ENCODE results near the gene CCDC192.

Gene CCDC192

DNA sequence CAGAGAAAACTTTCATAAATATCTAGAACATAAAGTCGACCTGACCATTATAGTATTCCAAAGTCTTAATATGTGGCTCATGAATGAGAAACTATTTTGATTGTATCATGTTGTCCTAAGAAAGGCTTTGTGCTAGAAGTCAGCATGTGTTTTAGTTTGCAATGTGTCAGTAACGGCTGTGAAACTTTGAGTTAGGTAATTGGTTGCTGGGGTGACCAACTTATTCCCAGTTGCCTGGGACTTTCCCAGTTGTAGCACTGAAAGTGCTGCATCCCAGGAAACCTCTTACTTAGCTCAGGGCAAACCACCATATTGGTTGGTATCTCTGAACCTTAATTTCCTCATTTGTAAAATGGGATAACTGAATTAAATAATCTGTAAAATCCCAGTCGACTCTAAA, 265.8 kb downstream of the CCDC192 start:
- ChIA-PET CTCF (no interaction called here), POLR2A (no interaction called here)
- TF ChIP-seq FOXA1 (IDR thresholded peaks at IDR 0.05) (no peak), TARDBP (IDR thresholded peaks at IDR 0.05) (no peak), ZNF384 (IDR thresholded peaks at IDR 0.05) (no peak), NFRKB (IDR thresholded peaks at IDR 0.05) (no peak), SP1 (IDR thresholded peaks at IDR 0.05) (no peak), SUZ12 (IDR thresholded peaks at IDR 0.05) (no peak), BHLHE40 (IDR thresholded peaks at IDR 0.05; ENCODE audit: borderline replicate concordance) (no peak), L3MBTL2 (conservative IDR thresholded peaks at IDR 0.05) (no peak), ELF4 (IDR thresholded peaks at IDR 0.05) (no peak), FOXK2 (IDR thresholded peaks at IDR 0.05) (no peak)
- TF ChIP-seq, protein P1, sequence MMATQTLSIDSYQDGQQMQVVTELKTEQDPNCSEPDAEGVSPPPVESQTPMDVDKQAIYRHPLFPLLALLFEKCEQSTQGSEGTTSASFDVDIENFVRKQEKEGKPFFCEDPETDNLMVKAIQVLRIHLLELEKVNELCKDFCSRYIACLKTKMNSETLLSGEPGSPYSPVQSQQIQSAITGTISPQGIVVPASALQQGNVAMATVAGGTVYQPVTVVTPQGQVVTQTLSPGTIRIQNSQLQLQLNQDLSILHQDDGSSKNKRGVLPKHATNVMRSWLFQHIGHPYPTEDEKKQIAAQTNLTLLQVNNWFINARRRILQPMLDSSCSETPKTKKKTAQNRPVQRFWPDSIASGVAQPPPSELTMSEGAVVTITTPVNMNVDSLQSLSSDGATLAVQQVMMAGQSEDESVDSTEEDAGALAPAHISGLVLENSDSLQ (IDR thresholded peaks at IDR 0.05), result no peak
- DNase-seq (ENCODE audit: extremely low spot score), result no peak

DNA sequence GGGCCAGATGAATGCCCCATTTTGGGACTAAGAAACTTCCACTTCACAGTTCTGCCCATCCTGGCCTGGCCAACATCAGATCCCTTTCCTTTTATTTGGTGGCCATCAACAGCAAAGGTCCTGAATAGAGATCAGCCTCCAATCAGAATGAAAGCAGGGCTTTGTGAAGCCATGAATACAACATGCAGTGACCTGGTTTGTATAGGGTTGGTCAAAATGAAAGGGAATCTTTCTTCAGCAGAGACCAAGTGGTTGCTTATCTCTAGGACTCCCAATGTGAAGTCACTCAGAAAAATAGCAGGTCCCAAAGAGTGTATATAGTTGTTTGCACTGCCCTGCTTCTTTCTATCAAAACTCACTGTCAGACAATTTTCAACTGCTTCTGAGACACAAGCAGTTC, 266.5 kb downstream of the CCDC192 start:
- POLR2A ChIA-PET, result no interaction called here
- DNase-seq (ENCODE audit: extremely low spot score), result no peak
- TF ChIP-seq TARDBP (IDR thresholded peaks at IDR 0.05) (no peak), FOXA1 (IDR thresholded peaks at IDR 0.05) (no peak), ZNF384 (IDR thresholded peaks at IDR 0.05) (no peak), BHLHE40 (IDR thresholded peaks at IDR 0.05; ENCODE audit: borderline replicate concordance) (no peak), L3MBTL2 (conservative IDR thresholded peaks at IDR 0.05) (no peak), SP1 (IDR thresholded peaks at IDR 0.05) (no peak), ARNT (IDR thresholded peaks at IDR 0.05) (no peak), FOXM1 (IDR thresholded peaks at IDR 0.05; ENCODE audit: borderline replicate concordance) (no peak), NFRKB (IDR thresholded peaks at IDR 0.05) (no peak), FOXK2 (IDR thresholded peaks at IDR 0.05) (no peak), SUZ12 (IDR thresholded peaks at IDR 0.05) (no peak), CTBP1 (IDR thresholded peaks at IDR 0.05; ENCODE audit: borderline replicate concordance) (no peak), LEF1 (IDR thresholded peaks at IDR 0.05; ENCODE audit: borderline replicate concordance) (no peak), ELF4 (IDR thresholded peaks at IDR 0.05) (no peak), HDGF (IDR thresholded peaks at IDR 0.05; ENCODE audit: borderline replicate concordance) (no peak)
- TF ChIP-seq, protein P1 (IDR thresholded peaks at IDR 0.05), result no peak
- CTCF ChIA-PET, result no interaction called here

DNA sequence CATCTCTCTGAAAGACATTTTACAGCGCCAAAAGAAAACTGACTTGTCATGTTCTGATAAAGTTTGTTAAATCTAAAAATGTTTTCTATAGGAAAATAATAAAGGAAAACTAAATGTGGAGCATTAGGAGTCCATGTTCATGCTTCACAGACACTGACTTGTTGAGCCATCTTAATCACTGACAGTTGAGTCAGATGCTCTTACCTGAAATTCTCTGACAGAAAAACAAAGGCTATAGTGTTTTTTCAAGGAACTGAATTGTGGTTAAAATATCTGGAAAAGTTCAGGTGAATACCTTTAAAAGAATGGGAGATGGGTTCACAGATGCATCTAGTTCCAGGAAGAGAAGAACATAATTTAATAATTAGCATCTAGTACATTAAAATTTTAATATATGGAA, 266.9 kb downstream of the CCDC192 start:
- ChIA-PET POLR2A (no interaction called here), CTCF (no interaction called here)
- no peak for DNase-seq (ENCODE audit: extremely low spot score)
- no peak for TF ChIP-seq NFRKB (IDR thresholded peaks at IDR 0.05)

DNA sequence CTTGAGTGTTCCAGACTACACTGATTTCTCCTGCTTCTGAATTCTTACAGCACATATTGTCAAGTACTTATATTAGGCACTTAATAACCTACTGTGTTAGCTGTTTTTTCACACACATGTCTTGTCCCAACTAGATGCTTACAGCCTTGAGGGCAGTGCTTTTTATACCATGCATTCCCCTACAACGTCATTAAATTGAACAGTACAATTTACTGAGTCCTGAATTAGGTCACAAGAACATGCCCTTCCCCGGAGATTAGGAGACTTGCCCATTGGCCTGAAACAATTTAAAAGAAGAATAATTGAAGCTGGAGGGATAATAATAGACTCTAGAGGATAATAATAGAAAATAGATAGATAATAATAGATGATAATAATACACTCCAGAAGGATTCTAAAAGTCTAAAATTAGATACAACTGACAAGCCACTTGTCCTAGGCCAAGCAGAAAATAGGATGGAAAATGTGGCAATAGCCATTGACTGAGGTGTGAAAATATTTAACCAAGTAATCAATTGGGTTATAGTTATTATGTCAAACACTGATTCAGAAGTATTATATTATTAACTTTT, 267.7 kb downstream of the CCDC192 start:
- CTCF ChIA-PET, result no interaction called here
- TF ChIP-seq L3MBTL2 (conservative IDR thresholded peaks at IDR 0.05), result no peak
- no peak for TF ChIP-seq NFRKB (IDR thresholded peaks at IDR 0.05)
- TF ChIP-seq LEF1 (IDR thresholded peaks at IDR 0.05; ENCODE audit: borderline replicate concordance), result no peak
- TF ChIP-seq ELF4 (IDR thresholded peaks at IDR 0.05), result no peak
- TF ChIP-seq, protein P1 (IDR thresholded peaks at IDR 0.05), result no peak
- TF ChIP-seq BHLHE40 (IDR thresholded peaks at IDR 0.05; ENCODE audit: borderline replicate concordance), result no peak
- no peak for TF ChIP-seq HDGF (IDR thresholded peaks at IDR 0.05; ENCODE audit: borderline replicate concordance)
- TF ChIP-seq CTBP1 (IDR thresholded peaks at IDR 0.05; ENCODE audit: borderline replicate concordance), result no peak
- TF ChIP-seq ARNT (IDR thresholded peaks at IDR 0.05), result no peak
- TF ChIP-seq FOXA1 (IDR thresholded peaks at IDR 0.05), result no peak
- no peak for TF ChIP-seq FOXM1 (IDR thresholded peaks at IDR 0.05; ENCODE audit: borderline replicate concordance)
- TF ChIP-seq SP1 (IDR thresholded peaks at IDR 0.05), result no peak
- TF ChIP-seq ZNF384 (IDR thresholded peaks at IDR 0.05), result no peak
- TF ChIP-seq TARDBP (IDR thresholded peaks at IDR 0.05), result no peak
- no peak for TF ChIP-seq FOXK2 (IDR thresholded peaks at IDR 0.05)
- no peak for TF ChIP-seq SUZ12 (IDR thresholded peaks at IDR 0.05)
- DNase-seq (ENCODE audit: extremely low spot score), result no peak
- POLR2A ChIA-PET, result no interaction called here

DNA sequence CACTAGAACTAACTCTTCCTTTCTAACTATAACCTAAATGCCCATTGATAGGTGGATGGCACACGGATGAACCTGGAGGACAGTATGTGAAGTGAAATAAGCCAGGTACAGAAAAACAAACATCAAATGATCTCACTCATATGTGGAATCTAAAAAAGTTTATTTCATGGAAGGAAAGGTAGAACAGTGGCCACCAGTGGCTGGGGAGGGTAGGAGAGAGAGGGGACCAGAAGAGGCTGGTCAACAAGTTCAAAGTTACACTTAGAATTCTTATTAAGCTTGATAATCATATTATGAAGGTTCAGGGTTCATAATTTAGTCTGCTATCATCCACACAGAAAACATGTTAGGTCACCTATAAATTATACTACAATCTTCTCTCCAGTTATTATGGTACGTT, 272.8 kb downstream of the CCDC192 start:
- ChIA-PET CTCF (no interaction called here), POLR2A (no interaction called here)
- no peak for TF ChIP-seq FOXM1 (IDR thresholded peaks at IDR 0.05; ENCODE audit: borderline replicate concordance)
- TF ChIP-seq ZNF384 (IDR thresholded peaks at IDR 0.05), result no peak
- no peak for TF ChIP-seq CTBP1 (IDR thresholded peaks at IDR 0.05; ENCODE audit: borderline replicate concordance)
- no peak for TF ChIP-seq TARDBP (IDR thresholded peaks at IDR 0.05)
- TF ChIP-seq NFRKB (IDR thresholded peaks at IDR 0.05), result no peak
- TF ChIP-seq HDGF (IDR thresholded peaks at IDR 0.05; ENCODE audit: borderline replicate concordance), result no peak
- TF ChIP-seq FOXK2 (IDR thresholded peaks at IDR 0.05), result no peak
- TF ChIP-seq L3MBTL2 (conservative IDR thresholded peaks at IDR 0.05), result no peak
- no peak for TF ChIP-seq LEF1 (IDR thresholded peaks at IDR 0.05; ENCODE audit: borderline replicate concordance)
- no peak for TF ChIP-seq SP1 (IDR thresholded peaks at IDR 0.05)
- TF ChIP-seq, protein P1 (IDR thresholded peaks at IDR 0.05), result no peak
- TF ChIP-seq ELF4 (IDR thresholded peaks at IDR 0.05), result no peak
- no peak for TF ChIP-seq ARNT (IDR thresholded peaks at IDR 0.05)
- TF ChIP-seq BHLHE40 (IDR thresholded peaks at IDR 0.05; ENCODE audit: borderline replicate concordance), result no peak
- TF ChIP-seq SUZ12 (IDR thresholded peaks at IDR 0.05), result no peak
- no peak for TF ChIP-seq FOXA1 (IDR thresholded peaks at IDR 0.05)
- no peak for DNase-seq (ENCODE audit: extremely low spot score)

DNA sequence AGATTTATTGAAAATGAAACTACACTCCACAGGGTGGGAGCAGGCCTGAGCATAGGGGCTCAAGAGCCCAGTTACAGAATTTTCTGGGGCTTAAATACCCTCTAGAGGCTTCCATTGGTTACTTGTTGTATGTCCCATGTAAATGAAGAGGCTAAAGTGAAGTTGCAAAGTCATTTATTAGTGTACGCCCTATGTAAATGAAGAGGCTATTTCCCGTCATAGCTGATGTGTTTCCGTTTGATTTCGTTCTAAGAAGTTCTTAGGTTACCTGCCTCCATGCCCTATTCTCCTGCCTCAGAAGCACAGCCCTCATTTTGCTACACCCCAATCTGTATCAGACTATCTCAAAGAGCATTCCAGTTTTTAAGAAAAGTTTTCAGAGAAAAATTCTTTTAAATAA, 273.3 kb downstream of the CCDC192 start:
- no peak for DNase-seq (ENCODE audit: extremely low spot score)
- TF ChIP-seq FOXA1 (IDR thresholded peaks at IDR 0.05) (no peak), SP1 (IDR thresholded peaks at IDR 0.05) (no peak), SUZ12 (IDR thresholded peaks at IDR 0.05) (no peak), ELF4 (IDR thresholded peaks at IDR 0.05) (no peak), ZNF384 (IDR thresholded peaks at IDR 0.05) (no peak), TARDBP (IDR thresholded peaks at IDR 0.05) (no peak), BHLHE40 (IDR thresholded peaks at IDR 0.05; ENCODE audit: borderline replicate concordance) (no peak), FOXM1 (IDR thresholded peaks at IDR 0.05; ENCODE audit: borderline replicate concordance) (no peak), HDGF (IDR thresholded peaks at IDR 0.05; ENCODE audit: borderline replicate concordance) (no peak), FOXK2 (IDR thresholded peaks at IDR 0.05) (no peak), CTBP1 (IDR thresholded peaks at IDR 0.05; ENCODE audit: borderline replicate concordance) (no peak), LEF1 (IDR thresholded peaks at IDR 0.05; ENCODE audit: borderline replicate concordance) (no peak), L3MBTL2 (conservative IDR thresholded peaks at IDR 0.05) (no peak), NFRKB (IDR thresholded peaks at IDR 0.05) (no peak), ARNT (IDR thresholded peaks at IDR 0.05) (no peak)
- CTCF ChIA-PET, result no interaction called here
- POLR2A ChIA-PET, result no interaction called here

Measured in HEK293T (cell line).